Sigmoid colon (tissue), 3 donors: ENCODE data around the gene RAP1GDS1.

Experiments
- CTCF ChIP-seq, 4 experiments: fragments of 450-650 bp in 3 of 4; fragments of 200-600 bp in 1 of 4; IDR thresholded peaks; one replicate each; pipeline ENCODE4 v1.5.1; 2016 to 2019; ENCODE audit warnings: antibody characterized with exemption in 4 of 4, mild to moderate bottlenecking in 3 of 4, moderate library complexity in 2 of 4
- POLR2A ChIP-seq, 2 donors: fragments of 450-650 bp; IDR thresholded peaks; one replicate each; pipeline ENCODE4 v1.6.1; 2016; ENCODE audit warnings: antibody characterized with exemption in 2 of 2, mild to moderate bottlenecking in 2 of 2, moderate library complexity in 2 of 2

DNA sequence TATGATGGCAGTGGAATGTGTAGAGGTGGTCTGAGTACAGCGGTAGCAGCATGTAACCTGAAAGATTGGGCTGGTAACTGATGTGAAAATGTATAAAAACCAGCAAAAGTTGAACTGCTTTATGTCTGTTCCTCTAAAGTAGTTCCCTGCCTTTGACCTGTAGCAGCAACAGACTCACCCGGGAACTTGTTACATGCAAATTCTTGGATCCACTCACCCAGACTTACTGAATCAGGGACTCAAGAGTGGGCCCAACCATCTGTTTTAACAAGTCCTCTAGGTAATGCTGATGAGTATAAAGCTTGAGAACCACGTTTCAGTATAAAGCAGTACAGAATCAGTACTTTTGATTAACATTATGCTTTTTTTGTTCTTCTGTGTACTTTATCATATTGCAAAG, 84.7 kb downstream of the RAP1GDS1 start:
- no peak for TF ChIP-seq CTCF (IDR thresholded peaks at IDR 0.05)
- no peak for TF ChIP-seq POLR2A (IDR thresholded peaks at IDR 0.05)
